ENCODE measurements around the gene ZNF697. TPM values are rescaled to one million over a fixed set of nuclear protein-coding genes. Genes with fewer than 3 reads are reported as not detected.
"Not testable (repeated sequence)": the region's sequence is repeated elsewhere in the genome, so short reads cannot be mapped to it uniquely, and the experiment has no call there.

The ZNF697 gene
- under 1 TPM; 0.41 to 0.59 TPM for total RNA-seq

GRCh38 chr1:119647734-119648619 is at the start of gene ZNF697:
Gene ZNF697, minus strand, starts transcription at chr1:119648266. Its CDS starts 22,166 bp downstream, at chr1:119626100.
- H3K4me1 Mint-ChIP-seq (ENCODE audit: low read depth) = peaks cover 20% of the 10 kb centered on the region
- no peak within 1 kb of the TSS for H3K27ac Mint-ChIP-seq
- peak within 1 kb of the TSS; percentile 73 for H3K4me3 Mint-ChIP-seq
- H3K36me3 Mint-ChIP-seq (ENCODE audit: low read depth) = no peaks in the 10 kb centered on the region
- peaks cover 61% of the 10 kb centered on the region for H3K27me3 Mint-ChIP-seq (ENCODE audit: low read depth)
- CTCF ChIA-PET = interaction anchor here (1.2 to 2.1 kb wide), 4 partner anchors 27 to 161 kb away, joined by 3 to 15 read pairs (median 4); no protein-coding TSS in a partner anchor
- DNase-seq = peak; percentile 79
- intact Hi-C loops (cut with micrococcal nuclease) = loop anchor here (2.0 kb wide), 1 partner anchor 63 kb away; the partner anchor contains the start of gene PHGDH
- H3K9me3 Mint-ChIP-seq = no peaks in the 10 kb centered on the region

- no peak overlapping the region for H3K27ac Mint-ChIP-seq
- peaks cover 4% of the 10 kb centered on the region for H3K36me3 Mint-ChIP-seq (ENCODE audit: low read depth)
- intact Hi-C loops (cut with micrococcal nuclease) = no loop called here
- H3K27me3 Mint-ChIP-seq (ENCODE audit: low read depth) = peaks cover 16% of the 10 kb centered on the region
- no peak for DNase-seq
- peaks cover 16% of the 10 kb centered on the region for H3K9me3 Mint-ChIP-seq
- CTCF ChIA-PET = no interaction called here
- no peak overlapping the region for H3K4me3 Mint-ChIP-seq
- H3K4me1 Mint-ChIP-seq (ENCODE audit: low read depth) = no peaks in the 10 kb centered on the region
Measured at GRCh38 chr1:119697598-119697997, 49.5 kb upstream of the ZNF697 start.

- H3K4me3 Mint-ChIP-seq; CTCF ChIA-PET; intact Hi-C loops (cut with micrococcal nuclease); H3K4me1 Mint-ChIP-seq (ENCODE audit: low read depth); DNase-seq; H3K27ac Mint-ChIP-seq; H3K36me3 Mint-ChIP-seq (ENCODE audit: low read depth): not testable (repeated sequence)
- Mint-ChIP-seq H3K9me3 (peaks cover 12% of the 10 kb centered on the region), H3K27me3 (ENCODE audit: low read depth) (peaks cover 16% of the 10 kb centered on the region)
Measured at GRCh38 chr1:119696863-119697262, 48.8 kb upstream of the ZNF697 start.

GRCh38 chr1:119689511-119689910 is 41.4 kb upstream of the ZNF697 start:
- peaks cover 8% of the 10 kb centered on the region for H3K27me3 Mint-ChIP-seq (ENCODE audit: low read depth)
- CTCF ChIA-PET = interaction anchor here (1.4 to 1.8 kb wide), 2 partner anchors 11 to 14 kb away, joined by 4 to 9 read pairs; no protein-coding TSS in a partner anchor

GRCh38 chr1:119688810-119689209 is 40.7 kb upstream of the ZNF697 start:
- CTCF ChIA-PET = interaction anchor here (1.4 to 1.8 kb wide), 2 partner anchors 11 to 13 kb away, joined by 4 to 9 read pairs; no protein-coding TSS in a partner anchor
- intact Hi-C loops (cut with micrococcal nuclease) = no loop called here
- no peak for DNase-seq
- no peak overlapping the region for H3K4me3 Mint-ChIP-seq
- H3K4me1 Mint-ChIP-seq (ENCODE audit: low read depth) = no peaks in the 10 kb centered on the region
- H3K27ac Mint-ChIP-seq = no peak overlapping the region
- peaks cover 3% of the 10 kb centered on the region for H3K27me3 Mint-ChIP-seq (ENCODE audit: low read depth)
- peaks cover 2% of the 10 kb centered on the region for H3K9me3 Mint-ChIP-seq
- no peaks in the 10 kb centered on the region for H3K36me3 Mint-ChIP-seq (ENCODE audit: low read depth)

More at GRCh38 chr1:119689511-119689910, 41.4 kb upstream of the ZNF697 start:
- H3K36me3 Mint-ChIP-seq (ENCODE audit: low read depth) = peaks cover 1% of the 10 kb centered on the region
- H3K4me1 Mint-ChIP-seq (ENCODE audit: low read depth) = no peaks in the 10 kb centered on the region
- H3K4me3 Mint-ChIP-seq = no peak overlapping the region
- no peak for DNase-seq
- H3K27ac Mint-ChIP-seq = no peak overlapping the region
- H3K9me3 Mint-ChIP-seq = peaks cover 2% of the 10 kb centered on the region
- intact Hi-C loops (cut with micrococcal nuclease) = no loop called here

GRCh38 chr1:119687434-119688079 is 39.5 kb upstream of the ZNF697 start:
- Mint-ChIP-seq H3K4me3 (no peak overlapping the region), H3K27ac (no peak overlapping the region), H3K9me3 (peaks cover under 1% of the 10 kb centered on the region), H3K4me1 (ENCODE audit: low read depth) (no peaks in the 10 kb centered on the region), H3K27me3 (ENCODE audit: low read depth) (no peaks in the 10 kb centered on the region), H3K36me3 (ENCODE audit: low read depth) (no peaks in the 10 kb centered on the region)
- CTCF ChIA-PET = interaction anchor here (0.6 to 2.1 kb wide), 2 partner anchors 12 to 449 kb away, joined by 3 to 12 read pairs; no protein-coding TSS in a partner anchor
- DNase-seq = no peak
- intact Hi-C loops (cut with micrococcal nuclease) = no loop called here

- intact Hi-C loops (cut with micrococcal nuclease) = no loop called here
- CTCF ChIA-PET = interaction anchor here (2.1 kb wide), 1 partner anchor 11 kb away, joined by 12 read pairs; no protein-coding TSS in a partner anchor
- Mint-ChIP-seq H3K4me1 (ENCODE audit: low read depth) (no peaks in the 10 kb centered on the region), H3K9me3 (no peaks in the 10 kb centered on the region), H3K27me3 (ENCODE audit: low read depth) (no peaks in the 10 kb centered on the region), H3K4me3 (no peak overlapping the region), H3K36me3 (ENCODE audit: low read depth) (no peaks in the 10 kb centered on the region), H3K27ac (no peak overlapping the region)
- DNase-seq = no peak
Measured at GRCh38 chr1:119686661-119687060, 38.6 kb upstream of the ZNF697 start.

- no peak for DNase-seq
- no peak overlapping the region for H3K4me3 Mint-ChIP-seq
- intact Hi-C loops (cut with micrococcal nuclease) = no loop called here
- H3K27ac Mint-ChIP-seq = no peak overlapping the region
- no peaks in the 10 kb centered on the region for H3K36me3 Mint-ChIP-seq (ENCODE audit: low read depth)
- CTCF ChIA-PET = interaction anchor here (0.6 to 2.1 kb wide), 3 partner anchors 9 to 17 kb away, joined by 4 to 13 read pairs (median 5); no protein-coding TSS in a partner anchor
- H3K4me1 Mint-ChIP-seq (ENCODE audit: low read depth) = no peaks in the 10 kb centered on the region
- H3K9me3 Mint-ChIP-seq = no peaks in the 10 kb centered on the region
- no peaks in the 10 kb centered on the region for H3K27me3 Mint-ChIP-seq (ENCODE audit: low read depth)
Measured at GRCh38 chr1:119683893-119684292, 35.8 kb upstream of the ZNF697 start.

GRCh38 chr1:119682141-119682540 is 34.1 kb upstream of the ZNF697 start:
- DNase-seq = no peak
- H3K27ac Mint-ChIP-seq = no peak overlapping the region
- H3K4me3 Mint-ChIP-seq = no peak overlapping the region
- H3K36me3 Mint-ChIP-seq (ENCODE audit: low read depth) = no peaks in the 10 kb centered on the region
- CTCF ChIA-PET = interaction anchor here (1.0 kb wide), 1 partner anchor 26 kb away, joined by 3 read pairs; no protein-coding TSS in a partner anchor
- no peaks in the 10 kb centered on the region for H3K27me3 Mint-ChIP-seq (ENCODE audit: low read depth)
- no peaks in the 10 kb centered on the region for H3K9me3 Mint-ChIP-seq
- no peaks in the 10 kb centered on the region for H3K4me1 Mint-ChIP-seq (ENCODE audit: low read depth)
- intact Hi-C loops (cut with micrococcal nuclease) = no loop called here

GRCh38 chr1:119681560-119681959 is 33.5 kb upstream of the ZNF697 start:
- intact Hi-C loops (cut with micrococcal nuclease) = no loop called here
- no peak for DNase-seq
- Mint-ChIP-seq H3K27ac (no peak overlapping the region), H3K9me3 (no peaks in the 10 kb centered on the region), H3K4me1 (ENCODE audit: low read depth) (no peaks in the 10 kb centered on the region), H3K27me3 (ENCODE audit: low read depth) (no peaks in the 10 kb centered on the region), H3K36me3 (ENCODE audit: low read depth) (no peaks in the 10 kb centered on the region), H3K4me3 (no peak overlapping the region)
- CTCF ChIA-PET = interaction anchor here (1.0 kb wide), 1 partner anchor 26 kb away, joined by 3 read pairs; no protein-coding TSS in a partner anchor

- Mint-ChIP-seq H3K36me3 (ENCODE audit: low read depth) (no peaks in the 10 kb centered on the region), H3K4me3 (no peak overlapping the region), H3K4me1 (ENCODE audit: low read depth) (peaks cover under 1% of the 10 kb centered on the region), H3K9me3 (no peaks in the 10 kb centered on the region), H3K27ac (no peak overlapping the region), H3K27me3 (ENCODE audit: low read depth) (peaks cover 1% of the 10 kb centered on the region)
- no peak for DNase-seq
- intact Hi-C loops (cut with micrococcal nuclease) = no loop called here
- CTCF ChIA-PET = interaction anchor here (0.6 to 10.2 kb wide), 3 partner anchors 47 to 206 kb away, joined by 3 to 197 read pairs (median 3); no protein-coding TSS in a partner anchor
Measured at GRCh38 chr1:119680723-119681122, 32.7 kb upstream of the ZNF697 start.

- H3K36me3 Mint-ChIP-seq (ENCODE audit: low read depth) = no peaks in the 10 kb centered on the region
- H3K27me3 Mint-ChIP-seq (ENCODE audit: low read depth) = peaks cover 6% of the 10 kb centered on the region
- H3K4me1 Mint-ChIP-seq (ENCODE audit: low read depth) = peaks cover 5% of the 10 kb centered on the region
- intact Hi-C loops (cut with micrococcal nuclease) = no loop called here
- no peaks in the 10 kb centered on the region for H3K9me3 Mint-ChIP-seq
- H3K27ac Mint-ChIP-seq = no peak overlapping the region
- CTCF ChIA-PET = interaction anchor here (0.6 to 10.2 kb wide), 4 partner anchors 18 to 206 kb away, joined by 3 to 197 read pairs (median 3); no protein-coding TSS in a partner anchor
- H3K4me3 Mint-ChIP-seq = no peak overlapping the region
- no peak for DNase-seq
Measured at GRCh38 chr1:119680193-119680592, 32.1 kb upstream of the ZNF697 start.

Data from activated naive CD4-positive, alpha-beta T cell treated with anti-CD3 and anti-CD28 coated beads for 36 hours (primary cell).